HepG2 (cell line): ENCODE data around the gene PAXIP1. TPM values are rescaled to one million over a fixed set of nuclear protein-coding genes. Genes with fewer than 3 reads are reported as not detected.

ENCODE experiments used
- ATAC-seq: fragments of 200-7000 bp; cut with Tn5 transposase; 3 replicates; pipeline ENCODE4 v1.9.1; 2020; ENCODE audit warnings: mild to moderate bottlenecking, moderate library complexity
- BruUV-seq: library from RNA; stranded (reverse); fragments of 400-500 nt; replicated peaks from 2 replicates; lab custom pipeline; 2021; lab: Mats Ljungman, UMichigan
- CTCF ChIA-PET: fragments of 300-600 bp; formaldehyde crosslinking; extraction: SDS; loops from one replicate; lab custom pipeline; 2021; ENCODE audit warnings: low total read pairs, inconsistent platforms, low intra/inter-chr PET ratio; lab: Yijun Ruan, JAX
- POLR2A ChIA-PET: fragments of 350-600 bp; sonication (Branson Sonifier 250); formaldehyde crosslinking; loops from one replicate; lab custom pipeline; 2020; ENCODE audit warnings: antibody characterized with exemption, inconsistent platforms; lab: Yijun Ruan, JAX
- DNase-seq: peaks from one replicate; pipeline ENCODE4 v3.0.0-alpha.2; 2015; ENCODE audit warnings: low spot score
- FAIRE-seq: peaks from 3 replicates; lab custom pipeline; 2011; peaks lifted over from hg19 to GRCh38; lab: Jason Lieb, UNC
- H2AFZ ChIP-seq: one replicate; pipeline ENCODE4 v1.6.1; 2011; ENCODE audit warnings: low read length, inconsistent platforms
- H3K27ac ChIP-seq: fragments of 300-600 bp; 3 replicates; pipeline ENCODE4 v1.8.0; 2011; ENCODE audit warnings: mixed run types, mild to moderate bottlenecking, mixed read lengths, low read length, inconsistent platforms; ENCODE audit not compliant: insufficient read depth; ENCODE audit errors: extremely low read length
- H3K27me3 ChIP-seq, 2 experiments: fragments of 200-600 bp in 1 of 2; 2 replicates in 1 of 2; 3 replicates in 1 of 2; pipeline versions ENCODE4 v1.6.0 to v1.8.0; 2011; ENCODE audit warnings: low read length in 2 of 2, mild to moderate bottlenecking in 2 of 2, moderate library complexity in 2 of 2, inconsistent platforms in 1 of 2; ENCODE audit not compliant: insufficient read depth in 2 of 2, control insufficient read depth in 1 of 2
- H3K36me3 ChIP-seq, 2 experiments: fragments of 200-600 bp in 1 of 2; replicated peaks in 1 of 2; 2 replicates in 1 of 2; 3 replicates in 1 of 2; pipeline versions ENCODE4 v1.5.1 to v1.8.0; 2011; ENCODE audit warnings: low read length in 2 of 2, inconsistent platforms in 1 of 2; ENCODE audit not compliant: insufficient read depth in 2 of 2, control insufficient read depth in 1 of 2
- H3K4me1 ChIP-seq: 2 replicates; pipeline ENCODE4 v1.5.1; 2012; ENCODE audit warnings: low read length, inconsistent platforms; ENCODE audit not compliant: insufficient read depth
- H3K4me2 ChIP-seq: 2 replicates; pipeline ENCODE4 v1.6.0; 2011; ENCODE audit warnings: low read depth, low read length, inconsistent platforms
- H3K4me3 ChIP-seq, 3 experiments: fragments of 200-600 bp in 1 of 3; sonication (generic), shearing (Covaris generic) in 1 of 3; replicated peaks in 1 of 3; 2 replicates each; pipeline ENCODE4 v1.5.1; 2011 to 2016; ENCODE audit warnings: low read length in 3 of 3, inconsistent platforms in 2 of 3, low read depth in 2 of 3, mild to moderate bottlenecking in 2 of 3, control low read depth in 1 of 3, mixed read lengths in 1 of 3; ENCODE audit not compliant: insufficient read depth in 1 of 3
- H3K79me2 ChIP-seq: one replicate; pipeline ENCODE4 v1.6.1; 2011; ENCODE audit warnings: low read length, inconsistent platforms; ENCODE audit not compliant: insufficient read depth
- H3K9ac ChIP-seq: 2 replicates; pipeline ENCODE4 v1.6.0; 2011; ENCODE audit warnings: mild to moderate bottlenecking, low read depth, low read length, inconsistent platforms; ENCODE audit not compliant: insufficient read depth
- H3K9me3 ChIP-seq: 2 replicates; pipeline ENCODE4 v1.5.1; 2012; ENCODE audit warnings: mild to moderate bottlenecking, low read length
- H4K20me1 ChIP-seq: 2 replicates; pipeline ENCODE4 v1.6.0; 2011; ENCODE audit warnings: inconsistent platforms, mild to moderate bottlenecking, low read length, moderate library complexity; ENCODE audit not compliant: insufficient read depth
- BRCA1 ChIP-seq: sonication (generic); formaldehyde crosslinking; IDR thresholded peaks from 2 replicates; pipeline ENCODE4 v1.4.0; 2020; ENCODE audit warnings: missing genetic modification reagents
- ETV5 ChIP-seq: IDR thresholded peaks from 2 replicates; pipeline ENCODE4 v1.6.1; 2018; ENCODE audit warnings: missing biosample characterization, missing genetic modification reagents, inconsistent platforms, borderline replicate concordance
- NFIB ChIP-seq: sonication (generic); formaldehyde crosslinking; IDR thresholded peaks from 2 replicates; pipeline ENCODE4 v1.9.0; 2021; ENCODE audit warnings: missing genetic modification reagents, mild to moderate bottlenecking, borderline replicate concordance
- RAD21 ChIP-seq: fragments of 450-650 bp; formaldehyde crosslinking; IDR thresholded peaks from 2 replicates; pipeline ENCODE4 v1.5.0; 2020; ENCODE audit warnings: mild to moderate bottlenecking
- XRCC5 ChIP-seq: fragments of 200-400 bp; formaldehyde crosslinking; optimal IDR thresholded peaks from 2 replicates; pipeline ENCODE3; 2017; ENCODE audit warnings: mild to moderate bottlenecking, low read length
- ZNF816 ChIP-seq: sonication (generic); formaldehyde crosslinking; IDR thresholded peaks from 2 replicates; pipeline ENCODE4 v1.8.0; 2022; ENCODE audit warnings: missing genetic modification reagents, mild to moderate bottlenecking, borderline replicate concordance
- WGBS: methylation state at CpG from one replicate; pipeline ENCODE4 v1.1.6; 2017; ENCODE audit warnings: low lambda C conversion rate; 5-methylcytosine and 5-hydroxymethylcytosine counted together
- in situ Hi-C: cut with HindIII; loops from 2 replicates; pipeline ENCODE4 v1.10.0; 2017; ENCODE audit warnings: low pct_unique_long_range_greater_than_20kb; ENCODE audit not compliant: extremely low pct_ligation_motif_present
- intact Hi-C: fragments of 100-400 bp; cut with micrococcal nuclease; formaldehyde crosslinking; loops from one replicate; pipeline ENCODE4 v1.10.0; 2022; ENCODE audit not compliant: unreplicated experiment
- polyA plus RNA-seq, 8 experiments: library from polyadenylated mRNA; depleted of rRNA in 3 of 8; stranded (reverse) in 7 of 8; unstranded in 1 of 8; fragments of >200 nt; fragmentation: Illumina TruSeq in 4 of 8; extraction: Trizol in 4 of 8; gene quantifications; 2 replicates each; pipeline versions ENCODE4 v1.2.1 to v1.2.3, GENCODE V29; 2011 to 2016; ENCODE audit warnings: low read depth in 4 of 8, missing spikeins in 1 of 8, mixed read lengths in 1 of 8; ENCODE audit not compliant: insufficient read depth in 1 of 8
- total RNA-seq, 5 experiments: library from RNA; depleted of rRNA; stranded (reverse); fragments of >200 nt; fragmentation: Illumina TruSeq; extraction: Trizol; gene quantifications; 2 replicates each; pipeline ENCODE4 v1.2.3, GENCODE V29; 2016; ENCODE audit warnings: low read depth in 1 of 5
- TF ChIP-seq, protein P1 (sequence below): sonication (generic); formaldehyde crosslinking; IDR thresholded peaks from 2 replicates; pipeline ENCODE4 v1.5.0; 2020; ENCODE audit warnings: mild to moderate bottlenecking, missing genetic modification reagents, borderline replicate concordance
- TF ChIP-seq, protein P2 (sequence below): sonication (generic); formaldehyde crosslinking; IDR thresholded peaks from 2 replicates; pipeline ENCODE4 v1.9.0; 2022; ENCODE audit warnings: low read depth, missing genetic modification reagents

The PAXIP1 gene
- total and polyA plus RNA-seq, 2 of the 13 experiments (the other 11 are each of a cell fraction or from before 2014, with no cell fraction given) = 11.6 to 16.2 TPM

DNA sequence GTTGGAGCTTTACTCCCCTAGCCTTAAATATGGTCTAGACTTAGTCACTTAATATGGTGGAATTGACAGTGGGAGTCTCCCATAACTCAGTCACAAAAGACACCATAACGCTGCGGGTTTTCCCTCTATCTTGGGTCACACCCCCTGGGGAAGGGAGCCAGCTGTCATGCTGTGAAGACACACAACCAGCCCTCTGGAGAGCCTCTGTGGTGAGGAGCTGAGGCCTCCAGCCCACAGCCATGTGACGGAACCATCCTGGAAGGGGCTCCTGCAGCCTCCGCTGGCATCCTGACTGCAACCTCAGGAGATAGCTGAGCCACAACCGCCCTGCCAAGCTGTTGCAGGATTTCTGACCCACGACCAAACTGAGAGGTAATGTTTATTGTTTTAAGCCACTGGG is 37.9 kb downstream of the PAXIP1 start:
- Histone ChIP-seq H3K27me3 (no peaks in the 10 kb centered on the region), H3K4me3 (no peak overlapping the region), H3K9ac (no peak overlapping the region), H3K79me2 (no peaks in the 10 kb centered on the region), H3K9me3 (no peaks in the 10 kb centered on the region), H2AFZ (no peak overlapping the region)
- no peak for DNase-seq
- 100% methylated on average over 3 of the region's 6 CpGs for WGBS
- BruUV-seq = no TSS peak
- intact Hi-C loops = no loop called here
- in situ Hi-C loops = no loop called here
- ChIA-PET POLR2A (no interaction called here), CTCF (no interaction called here)
- no peak for ATAC-seq
- TF ChIP-seq XRCC5 = no peak
- TF ChIP-seq, protein P1, sequence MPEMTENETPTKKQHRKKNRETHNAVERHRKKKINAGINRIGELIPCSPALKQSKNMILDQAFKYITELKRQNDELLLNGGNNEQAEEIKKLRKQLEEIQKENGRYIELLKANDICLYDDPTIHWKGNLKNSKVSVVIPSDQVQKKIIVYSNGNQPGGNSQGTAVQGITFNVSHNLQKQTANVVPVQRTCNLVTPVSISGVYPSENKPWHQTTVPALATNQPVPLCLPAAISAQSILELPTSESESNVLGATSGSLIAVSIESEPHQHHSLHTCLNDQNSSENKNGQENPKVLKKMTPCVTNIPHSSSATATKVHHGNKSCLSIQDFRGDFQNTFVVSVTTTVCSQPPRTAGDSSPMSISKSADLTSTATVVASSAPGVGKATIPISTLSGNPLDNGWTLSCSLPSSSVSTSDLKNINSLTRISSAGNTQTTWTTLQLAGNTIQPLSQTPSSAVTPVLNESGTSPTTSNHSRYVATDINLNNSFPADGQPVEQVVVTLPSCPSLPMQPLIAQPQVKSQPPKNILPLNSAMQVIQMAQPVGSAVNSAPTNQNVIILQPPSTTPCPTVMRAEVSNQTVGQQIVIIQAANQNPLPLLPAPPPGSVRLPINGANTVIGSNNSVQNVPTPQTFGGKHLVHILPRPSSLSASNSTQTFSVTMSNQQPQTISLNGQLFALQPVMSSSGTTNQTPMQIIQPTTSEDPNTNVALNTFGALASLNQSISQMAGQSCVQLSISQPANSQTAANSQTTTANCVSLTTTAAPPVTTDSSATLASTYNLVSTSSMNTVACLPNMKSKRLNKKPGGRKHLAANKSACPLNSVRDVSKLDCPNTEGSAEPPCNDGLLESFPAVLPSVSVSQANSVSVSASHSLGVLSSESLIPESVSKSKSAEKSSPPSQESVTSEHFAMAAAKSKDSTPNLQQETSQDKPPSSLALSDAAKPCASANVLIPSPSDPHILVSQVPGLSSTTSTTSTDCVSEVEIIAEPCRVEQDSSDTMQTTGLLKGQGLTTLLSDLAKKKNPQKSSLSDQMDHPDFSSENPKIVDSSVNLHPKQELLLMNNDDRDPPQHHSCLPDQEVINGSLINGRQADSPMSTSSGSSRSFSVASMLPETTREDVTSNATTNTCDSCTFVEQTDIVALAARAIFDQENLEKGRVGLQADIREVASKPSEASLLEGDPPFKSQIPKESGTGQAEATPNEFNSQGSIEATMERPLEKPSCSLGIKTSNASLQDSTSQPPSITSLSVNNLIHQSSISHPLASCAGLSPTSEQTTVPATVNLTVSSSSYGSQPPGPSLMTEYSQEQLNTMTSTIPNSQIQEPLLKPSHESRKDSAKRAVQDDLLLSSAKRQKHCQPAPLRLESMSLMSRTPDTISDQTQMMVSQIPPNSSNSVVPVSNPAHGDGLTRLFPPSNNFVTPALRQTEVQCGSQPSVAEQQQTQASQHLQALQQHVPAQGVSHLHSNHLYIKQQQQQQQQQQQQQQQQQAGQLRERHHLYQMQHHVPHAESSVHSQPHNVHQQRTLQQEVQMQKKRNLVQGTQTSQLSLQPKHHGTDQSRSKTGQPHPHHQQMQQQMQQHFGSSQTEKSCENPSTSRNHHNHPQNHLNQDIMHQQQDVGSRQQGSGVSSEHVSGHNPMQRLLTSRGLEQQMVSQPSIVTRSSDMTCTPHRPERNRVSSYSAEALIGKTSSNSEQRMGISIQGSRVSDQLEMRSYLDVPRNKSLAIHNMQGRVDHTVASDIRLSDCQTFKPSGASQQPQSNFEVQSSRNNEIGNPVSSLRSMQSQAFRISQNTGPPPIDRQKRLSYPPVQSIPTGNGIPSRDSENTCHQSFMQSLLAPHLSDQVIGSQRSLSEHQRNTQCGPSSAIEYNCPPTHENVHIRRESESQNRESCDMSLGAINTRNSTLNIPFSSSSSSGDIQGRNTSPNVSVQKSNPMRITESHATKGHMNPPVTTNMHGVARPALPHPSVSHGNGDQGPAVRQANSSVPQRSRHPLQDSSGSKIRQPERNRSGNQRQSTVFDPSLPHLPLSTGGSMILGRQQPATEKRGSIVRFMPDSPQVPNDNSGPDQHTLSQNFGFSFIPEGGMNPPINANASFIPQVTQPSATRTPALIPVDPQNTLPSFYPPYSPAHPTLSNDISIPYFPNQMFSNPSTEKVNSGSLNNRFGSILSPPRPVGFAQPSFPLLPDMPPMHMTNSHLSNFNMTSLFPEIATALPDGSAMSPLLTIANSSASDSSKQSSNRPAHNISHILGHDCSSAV (CRISPR knock-in tag) = no peak
- TF ChIP-seq NFIB = no peak
- TF ChIP-seq BRCA1 (CRISPR knock-in tag) = no peak
- TF ChIP-seq, protein P2, sequence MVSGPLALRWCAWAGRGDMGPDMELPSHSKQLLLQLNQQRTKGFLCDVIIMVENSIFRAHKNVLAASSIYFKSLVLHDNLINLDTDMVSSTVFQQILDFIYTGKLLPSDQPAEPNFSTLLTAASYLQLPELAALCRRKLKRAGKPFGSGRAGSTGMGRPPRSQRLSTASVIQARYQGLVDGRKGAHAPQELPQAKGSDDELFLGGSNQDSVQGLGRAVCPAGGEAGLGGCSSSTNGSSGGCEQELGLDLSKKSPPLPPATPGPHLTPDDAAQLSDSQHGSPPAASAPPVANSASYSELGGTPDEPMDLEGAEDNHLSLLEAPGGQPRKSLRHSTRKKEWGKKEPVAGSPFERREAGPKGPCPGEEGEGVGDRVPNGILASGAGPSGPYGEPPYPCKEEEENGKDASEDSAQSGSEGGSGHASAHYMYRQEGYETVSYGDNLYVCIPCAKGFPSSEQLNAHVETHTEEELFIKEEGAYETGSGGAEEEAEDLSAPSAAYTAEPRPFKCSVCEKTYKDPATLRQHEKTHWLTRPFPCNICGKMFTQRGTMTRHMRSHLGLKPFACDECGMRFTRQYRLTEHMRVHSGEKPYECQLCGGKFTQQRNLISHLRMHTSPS (CRISPR knock-in tag) = no peak
- no peak for TF ChIP-seq ZNF816
- no peak for TF ChIP-seq RAD21
- no peak for TF ChIP-seq ETV5 (CRISPR knock-in tag)
- TF ChIP-seq, all 625 proteins: peak for 0
- no peaks in the 10 kb centered on the region for H4K20me1 ChIP-seq
- no peaks in the 10 kb centered on the region for H3K4me1 ChIP-seq
- FAIRE-seq = no peak
- peaks cover 28 to 92% of the 10 kb centered on the region in 2 experiments; a peak in 4 of 5 replicates for H3K36me3 ChIP-seq
- H3K4me2 ChIP-seq = no peak overlapping the region
- H3K27ac ChIP-seq = no peak overlapping the region
